ENCODE results near the gene UBE2L5.

UBE2L5 gene

GRCh38 chr13:30477346-30478195 lies 55.3 kb downstream of the UBE2L5 start:
- Histone ChIP-seq H3K4me2 (ENCODE audit: low read length) (peak overlapping the region; percentile 63), H3K4me3 (ENCODE audit: low read length) (peak overlapping the region; percentile 38), H3K9ac (ENCODE audit: low read length) (no peak overlapping the region), H2AFZ (ENCODE audit: low read depth, low read length) (no peak overlapping the region), H3K79me2 (ENCODE audit: low read length) (no peaks in the 10 kb centered on the region), H3K36me3 (replicated peaks; ENCODE audit: low read depth, low read length) (no peaks in the 10 kb centered on the region), H3K4me1 (ENCODE audit: low read length) (peaks cover 16% of the 10 kb centered on the region), H4K20me1 (ENCODE audit: insufficient read depth, low read length) (no peaks in the 10 kb centered on the region), H3K9me3 (ENCODE audit: insufficient read depth, low read length) (no peaks in the 10 kb centered on the region), H3K27ac (ENCODE audit: low read length) (no peak overlapping the region), H3K27me3 (ENCODE audit: low read depth, low read length) (peaks cover 31% of the 10 kb centered on the region)
- TF ChIP-seq CTCF (IDR thresholded peaks at IDR 0.05; ENCODE audit: low read depth, low read length), result no peak
- TF ChIP-seq EZH2phosphoT487 (IDR thresholded peaks at IDR 0.05; ENCODE audit: low read depth), result no peak

Measured in OCI-LY3 (cell line).